Endothelial cell of umbilical vein (primary cell): ENCODE data around the gene DAPK3. TPM values are rescaled to one million over a fixed set of nuclear protein-coding genes. Genes with fewer than 3 reads are reported as not detected.
A peak's percentile ranks its signal among the peaks of the same experiment; 100 is the strongest.
"Not testable (repeated sequence)": the region's sequence is repeated elsewhere in the genome, so short reads cannot be mapped to it uniquely, and the experiment has no call there.

ENCODE experiments used
- BruUV-seq: library from RNA; stranded (reverse); fragments of 400-500 nt; replicated peaks from 2 replicates; lab custom pipeline; 2021; lab: Mats Ljungman, UMichigan
- CTCF ChIA-PET: fragments of 300-600, 350-600 bp; sonication (Branson Sonifier 250); formaldehyde crosslinking; loops from one replicate; lab custom pipeline; 2021; ENCODE audit warnings: antibody characterized with exemption, inconsistent platforms; lab: Charles Lee
- POLR2A ChIA-PET: fragments of 300-600, 350-600 bp; sonication (Branson Sonifier 250); formaldehyde crosslinking; loops from one replicate; lab custom pipeline; 2021; ENCODE audit warnings: antibody characterized with exemption, inconsistent platforms; lab: Charles Lee
- DNase-seq: peaks from one replicate; pipeline ENCODE4 v3.0.0-alpha.2; 2011; ENCODE audit warnings: low read depth, low spot score
- FAIRE-seq: peaks from 2 replicates; lab custom pipeline; 2011; peaks lifted over from hg19 to GRCh38; lab: Jason Lieb, UNC
- H2AFZ ChIP-seq: 2 replicates; pipeline ENCODE4 v1.6.0; 2012; ENCODE audit warnings: low read depth, low read length, control low read depth, inconsistent platforms
- H3K27ac ChIP-seq: 2 replicates; pipeline ENCODE4 v1.5.1; 2011; ENCODE audit warnings: low read depth, mild to moderate bottlenecking, control low read depth, low read length, moderate library complexity; ENCODE audit not compliant: insufficient read depth
- H3K27me3 ChIP-seq, 2 experiments: 2 replicates each; pipeline versions ENCODE4 v1.6.0 to v1.6.1; 2011; ENCODE audit warnings: low read length in 2 of 2, mixed read lengths in 1 of 2; ENCODE audit not compliant: control insufficient read depth in 2 of 2, insufficient read depth in 2 of 2
- H3K36me3 ChIP-seq, 2 experiments: 2 replicates in 1 of 2; 3 replicates in 1 of 2; pipeline ENCODE4 v1.5.1; 2011; ENCODE audit warnings: low read length in 2 of 2, mild to moderate bottlenecking in 1 of 2, moderate library complexity in 1 of 2; ENCODE audit not compliant: control insufficient read depth in 2 of 2, insufficient read depth in 2 of 2; ENCODE audit errors: extremely low read depth in 1 of 2
- H3K4me1 ChIP-seq: 3 replicates; pipeline ENCODE4 v1.5.1; 2011; ENCODE audit warnings: mild to moderate bottlenecking, low read length; ENCODE audit not compliant: control insufficient read depth, insufficient read depth; ENCODE audit errors: extremely low read depth
- H3K4me2 ChIP-seq: 2 replicates; pipeline ENCODE4 v1.6.1; 2011; ENCODE audit warnings: low read length, control low read depth, mixed read lengths; ENCODE audit not compliant: insufficient read depth
- H3K4me3 ChIP-seq, 3 experiments: fragments of 200-600 bp in 1 of 3; sonication (generic), shearing (Covaris generic) in 1 of 3; replicated peaks in 1 of 3; 2 replicates each; pipeline ENCODE4 v1.5.1; 2011 to 2016; ENCODE audit warnings: control low read depth in 3 of 3, low read length in 3 of 3, mild to moderate bottlenecking in 2 of 3, inconsistent platforms in 1 of 3, low read depth in 1 of 3, moderate library complexity in 1 of 3; ENCODE audit not compliant: insufficient read depth in 1 of 3
- H3K79me2 ChIP-seq: 2 replicates; pipeline ENCODE4 v1.6.0; 2012; ENCODE audit warnings: low read length, inconsistent platforms; ENCODE audit not compliant: control insufficient read depth, insufficient read depth
- H3K9ac ChIP-seq: replicated peaks from 2 replicates; pipeline ENCODE3; 2011; ENCODE audit warnings: low read length, control low read depth; ENCODE audit not compliant: insufficient read depth; ENCODE audit errors: extremely low read depth
- H3K9me1 ChIP-seq: replicated peaks from 3 replicates; pipeline ENCODE4 v1.6.0; 2011; ENCODE audit warnings: mild to moderate bottlenecking, low read length; ENCODE audit not compliant: control insufficient read depth, insufficient read depth; ENCODE audit errors: extremely low read depth
- H3K9me3 ChIP-seq: replicated peaks from 2 replicates; pipeline ENCODE4 v1.5.1; 2012; ENCODE audit warnings: low read length, inconsistent platforms; ENCODE audit not compliant: control insufficient read depth, insufficient read depth
- H4K20me1 ChIP-seq: replicated peaks from 2 replicates; pipeline ENCODE3; 2011; ENCODE audit warnings: mild to moderate bottlenecking, low read length; ENCODE audit not compliant: control insufficient read depth, insufficient read depth; ENCODE audit errors: extremely low read depth
- CTCF ChIP-seq, 2 donors: IDR thresholded peaks; 1 replicate in 1 of 2; 2 replicates in 1 of 2; pipeline ENCODE4 v1.5.1; 2011; ENCODE audit warnings: low read length in 2 of 2, mild to moderate bottlenecking in 2 of 2, moderate library complexity in 2 of 2, control low read depth in 1 of 2, inconsistent platforms in 1 of 2, low read depth in 1 of 2; ENCODE audit not compliant: insufficient read depth in 1 of 2; ENCODE audit errors: extremely low read depth in 1 of 2
- EZH2 ChIP-seq: IDR thresholded peaks from 2 replicates; pipeline ENCODE4 v1.6.1; 2012; ENCODE audit warnings: borderline replicate concordance, low read depth, mild to moderate bottlenecking, moderate library complexity, low read length, inconsistent platforms; ENCODE audit not compliant: severe bottlenecking
- GATA2 ChIP-seq: IDR thresholded peaks from 2 replicates; pipeline ENCODE4 v1.7.0; 2011; ENCODE audit warnings: low read depth, mild to moderate bottlenecking, moderate library complexity, mixed read lengths, low read length; ENCODE audit not compliant: insufficient read length, insufficient read depth
- JUN ChIP-seq: IDR thresholded peaks from 2 replicates; pipeline ENCODE4 v1.6.1; 2011; ENCODE audit warnings: borderline replicate concordance, low read depth; ENCODE audit not compliant: insufficient read length, insufficient read depth
- POLR2A ChIP-seq: IDR thresholded peaks from 2 replicates; pipeline ENCODE4 v1.6.1; 2012; ENCODE audit warnings: low read depth, mild to moderate bottlenecking, control low read depth, low read length
- POLR2AphosphoS5 ChIP-seq: IDR thresholded peaks from 2 replicates; pipeline ENCODE4 v1.6.1; 2012; ENCODE audit warnings: low read depth, mild to moderate bottlenecking, control low read depth, low read length, moderate library complexity; ENCODE audit not compliant: insufficient read depth
- dilution Hi-C: fragments of 300-500 bp; cut with MboI; formaldehyde crosslinking; loops from one replicate; pipeline ENCODE4 v1.15.0; 2019; ENCODE audit warnings: low sequenced_read_pairs; ENCODE audit not compliant: extremely low pct_ligation_motif_present
- intact Hi-C: fragments of 100-400 bp; cut with micrococcal nuclease; formaldehyde crosslinking; loops from one replicate; pipeline ENCODE4 v1.10.0; 2022
- polyA plus RNA-seq, 4 experiments: library from polyadenylated mRNA; depleted of rRNA in 3 of 4; stranded (reverse) in 3 of 4; unstranded in 1 of 4; fragments of >200 nt; gene quantifications; 2 replicates each; pipeline versions ENCODE4 v1.2.1 to v1.2.3, GENCODE V29; 2011 to 2012; ENCODE audit warnings: missing spikeins in 1 of 4
- total RNA-seq: library from RNA; stranded (reverse); gene quantifications from 2 replicates; pipeline ENCODE4 v1.2.3, GENCODE V29; 2021

The DAPK3 gene
- total and polyA plus RNA-seq, 2 donors (not counting 3 experiments of a cell fraction or from before 2014, with no cell fraction given), result 157 to 175 TPM

GRCh38 chr19:3942790-3943409, 28.0 kb downstream of the DAPK3 start:
- FAIRE-seq (no peak), DNase-seq (no peak)
- Histone ChIP-seq H3K36me3 (no peaks in the 10 kb centered on the region), H3K4me2 (no peak overlapping the region), H4K20me1 (no peaks in the 10 kb centered on the region), H3K9me1 (no peaks in the 10 kb centered on the region), H3K27ac (no peak overlapping the region), H3K9me3 (no peaks in the 10 kb centered on the region), H3K9ac (no peak overlapping the region), H3K4me1 (no peaks in the 10 kb centered on the region), H3K79me2 (no peaks in the 10 kb centered on the region), H3K27me3 (no peaks in the 10 kb centered on the region), H2AFZ (no peak overlapping the region), H3K4me3 (no peak overlapping the region)
- intact Hi-C loops (no loop called here), dilution Hi-C loops (no loop called here)
- ChIA-PET CTCF (no interaction called here), POLR2A (no interaction called here)
- TF ChIP-seq EZH2, result no peak
- TF ChIP-seq POLR2AphosphoS5, result no peak
- TF ChIP-seq CTCF (IDR thresholded peaks at IDR 0.05; ENCODE audit: extremely low read depth in 1 of 2, insufficient read depth in 1 of 2, low read depth in 1 of 2, low read length in 2 of 2), result no peak
- TF ChIP-seq JUN, result no peak
- TF ChIP-seq GATA2, result no peak
- TF ChIP-seq POLR2A, result no peak
- BruUV-seq, result no TSS peak

DNA sequence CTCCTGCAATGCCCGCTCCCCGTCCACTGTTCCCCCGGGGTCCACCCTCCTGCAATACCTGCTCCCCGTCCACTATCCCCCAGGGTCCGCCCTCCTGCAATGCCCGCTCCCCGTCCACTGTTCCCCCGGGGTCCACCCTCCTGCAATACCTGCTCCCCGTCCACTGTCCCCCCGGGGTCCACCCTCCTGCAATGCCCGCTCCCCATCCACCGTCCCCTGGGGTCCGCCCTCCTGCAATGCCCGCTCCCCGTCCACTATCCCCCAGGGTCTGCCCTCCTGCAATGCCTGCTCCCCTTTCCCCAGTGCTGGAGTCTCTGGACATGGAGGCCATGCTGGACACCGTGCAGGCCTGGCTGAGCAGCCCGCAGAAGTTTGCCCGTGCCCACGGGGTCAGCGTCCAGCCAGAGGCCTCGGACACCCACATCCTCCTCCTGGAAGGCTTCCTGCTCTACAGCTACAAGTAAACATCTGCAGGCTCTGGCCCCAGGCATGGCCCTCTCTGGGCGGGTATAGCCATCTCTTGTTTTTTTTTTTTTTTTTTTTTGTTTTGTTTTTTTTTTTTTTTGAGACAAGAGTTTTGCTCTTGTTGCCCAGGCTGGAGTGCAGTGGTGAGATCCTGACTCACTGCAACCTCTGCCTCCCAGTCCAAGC, 32.5 kb downstream of the DAPK3 start:
- peak; percentile 73 for FAIRE-seq
- H3K27ac ChIP-seq, H3K4me3 ChIP-seq, H3K9ac ChIP-seq, DNase-seq, POLR2A ChIA-PET, H3K9me1 ChIP-seq, H3K4me1 ChIP-seq, H2AFZ ChIP-seq, H3K36me3 ChIP-seq, H3K79me2 ChIP-seq, BruUV-seq, intact Hi-C loops, H3K4me2 ChIP-seq, CTCF ChIA-PET, H4K20me1 ChIP-seq, dilution Hi-C loops, H3K9me3 ChIP-seq: not testable (repeated sequence)
- H3K27me3 ChIP-seq, result peaks cover 7 to 13% of the 10 kb centered on the region in 2 experiments
